NCI-H69 (cell line): Measurements from ENCODE around the gene IL1RAPL1.

ENCODE experiments used
- DNase-seq: peaks from one replicate; lab custom pipeline; 2025; lab: John Stamatoyannopoulos, UW

The IL1RAPL1 gene

GRCh38 chrX:29431895-29432294, 844.6 kb downstream of the IL1RAPL1 start:
- DNase-seq = no peak

- DNase-seq = no peak
These were observed 845.3 kb downstream of the IL1RAPL1 start for GRCh38 chrX:29432534-29432933.

GRCh38 chrX:29434939-29435338, 847.7 kb downstream of the IL1RAPL1 start:
- no peak for DNase-seq

GRCh38 chrX:29435396-29435795, 848.1 kb downstream of the IL1RAPL1 start:
- DNase-seq = no peak

- no peak for DNase-seq
These were observed 860.6 kb downstream of the IL1RAPL1 start for GRCh38 chrX:29447867-29448266.

- no peak for DNase-seq
These were observed 866.1 kb downstream of the IL1RAPL1 start for GRCh38 chrX:29453333-29453732.

GRCh38 chrX:29455702-29456101, 868.5 kb downstream of the IL1RAPL1 start:
- DNase-seq = no peak

- no peak for DNase-seq
These were observed 873.8 kb downstream of the IL1RAPL1 start for GRCh38 chrX:29461039-29461438.

- DNase-seq = no peak
These were observed 879.2 kb downstream of the IL1RAPL1 start for GRCh38 chrX:29466456-29466855.

GRCh38 chrX:29468911-29469494, 881.8 kb downstream of the IL1RAPL1 start:
- no peak for DNase-seq

- no peak for DNase-seq
These were observed 882.8 kb downstream of the IL1RAPL1 start for GRCh38 chrX:29470030-29470429.

GRCh38 chrX:29471829-29472228, 884.6 kb downstream of the IL1RAPL1 start:
- DNase-seq = no peak

- no peak for DNase-seq
These were observed 890.6 kb downstream of the IL1RAPL1 start for GRCh38 chrX:29477878-29478277.

- DNase-seq = no peak
These were observed 891.3 kb downstream of the IL1RAPL1 start for GRCh38 chrX:29478336-29479069.

- DNase-seq = no peak
These were observed 900.0 kb downstream of the IL1RAPL1 start for GRCh38 chrX:29487214-29487613.

GRCh38 chrX:29487714-29488113, 900.5 kb downstream of the IL1RAPL1 start:
- DNase-seq = no peak

GRCh38 chrX:29488919-29489318, 901.7 kb downstream of the IL1RAPL1 start:
- DNase-seq = no peak

GRCh38 chrX:29490606-29491005, 903.4 kb downstream of the IL1RAPL1 start:
- no peak for DNase-seq

GRCh38 chrX:29491659-29492058, 904.4 kb downstream of the IL1RAPL1 start:
- no peak for DNase-seq

- DNase-seq = no peak
These were observed 909.5 kb downstream of the IL1RAPL1 start for GRCh38 chrX:29496636-29497180.

- no peak for DNase-seq
These were observed 919.5 kb downstream of the IL1RAPL1 start for GRCh38 chrX:29506729-29507128.

GRCh38 chrX:29518100-29518499, 930.9 kb downstream of the IL1RAPL1 start:
- no peak for DNase-seq

- no peak for DNase-seq
These were observed 941.0 kb downstream of the IL1RAPL1 start for GRCh38 chrX:29528281-29528680.

- DNase-seq = no peak
These were observed 943.3 kb downstream of the IL1RAPL1 start for GRCh38 chrX:29530501-29530900.
